HUES48 (cell line): ENCODE results near the gene CHRDL1.
"Not testable (repeated sequence)": the region's sequence is repeated elsewhere in the genome, so short reads cannot be mapped to it uniquely, and the experiment has no call there.

Experiments
- H3K27ac ChIP-seq: one replicate; pipeline ENCODE4 v1.7.0; 2013; ENCODE audit warnings: low read depth, low read length, inconsistent platforms
- H3K27me3 ChIP-seq: 2 replicates; pipeline ENCODE4 v1.6.1; 2013; ENCODE audit warnings: mild to moderate bottlenecking, low read length; ENCODE audit not compliant: control insufficient read depth, insufficient read depth
- H3K36me3 ChIP-seq: 2 replicates; pipeline ENCODE4 v1.6.1; 2013; ENCODE audit warnings: low read length; ENCODE audit not compliant: control insufficient read depth, insufficient read depth
- H3K4me1 ChIP-seq: 2 replicates; pipeline ENCODE4 v1.6.1; 2013; ENCODE audit warnings: mild to moderate bottlenecking, low read length; ENCODE audit not compliant: control insufficient read depth, insufficient read depth
- H3K4me3 ChIP-seq: 2 replicates; pipeline ENCODE4 v1.5.1; 2013; ENCODE audit warnings: mild to moderate bottlenecking, low read depth, low read length
- H3K9ac ChIP-seq: 2 replicates; pipeline ENCODE4 v1.6.1; 2013; ENCODE audit warnings: mild to moderate bottlenecking, low read depth, low read length, moderate library complexity
- H3K9me3 ChIP-seq: 2 replicates; pipeline ENCODE4 v1.6.1; 2013; ENCODE audit warnings: low read length; ENCODE audit not compliant: control insufficient read depth, insufficient read depth

CHRDL1 gene

GRCh38 chrX:110665223-110666002 lies 130.2 kb downstream of the CHRDL1 start:
- Histone ChIP-seq H3K9me3 (no peaks in the 10 kb centered on the region), H3K27ac (no peak overlapping the region), H3K4me1 (peaks cover 21% of the 10 kb centered on the region), H3K27me3 (peaks cover 4% of the 10 kb centered on the region; the same call in 1 of the 2 replicates), H3K9ac (peak overlapping the region; percentile 0; the same call in 1 of the 2 replicates), H3K4me3 (no peak overlapping the region), H3K36me3 (no peaks in the 10 kb centered on the region)

GRCh38 chrX:110657073-110657472 lies 138.5 kb downstream of the CHRDL1 start:
- H3K4me3 ChIP-seq, result no peak overlapping the region
- H3K9ac ChIP-seq, result no peak overlapping the region
- H3K9me3 ChIP-seq, result no peaks in the 10 kb centered on the region
- H3K27ac ChIP-seq, result no peak overlapping the region
- H3K27me3 ChIP-seq, result no peaks in the 10 kb centered on the region
- H3K36me3 ChIP-seq, result no peaks in the 10 kb centered on the region
- no peaks in the 10 kb centered on the region for H3K4me1 ChIP-seq

- H3K4me1 ChIP-seq, H3K9me3 ChIP-seq, H3K27me3 ChIP-seq, H3K27ac ChIP-seq, H3K36me3 ChIP-seq, H3K9ac ChIP-seq, H3K4me3 ChIP-seq: not testable (repeated sequence)
Measured at GRCh38 chrX:110654280-110654679, 141.3 kb downstream of the CHRDL1 start.

GRCh38 chrX:110646386-110646785 lies 149.2 kb downstream of the CHRDL1 start:
- Histone ChIP-seq H3K9me3 (no peaks in the 10 kb centered on the region), H3K4me1 (no peaks in the 10 kb centered on the region), H3K36me3 (no peaks in the 10 kb centered on the region)

More at GRCh38 chrX:110646386-110646785, 149.2 kb downstream of the CHRDL1 start:
- Histone ChIP-seq H3K4me3 (no peak overlapping the region), H3K9ac (no peak overlapping the region), H3K27ac (no peak overlapping the region), H3K27me3 (no peaks in the 10 kb centered on the region)
